ENCODE data around the gene BCL3.

DNA sequence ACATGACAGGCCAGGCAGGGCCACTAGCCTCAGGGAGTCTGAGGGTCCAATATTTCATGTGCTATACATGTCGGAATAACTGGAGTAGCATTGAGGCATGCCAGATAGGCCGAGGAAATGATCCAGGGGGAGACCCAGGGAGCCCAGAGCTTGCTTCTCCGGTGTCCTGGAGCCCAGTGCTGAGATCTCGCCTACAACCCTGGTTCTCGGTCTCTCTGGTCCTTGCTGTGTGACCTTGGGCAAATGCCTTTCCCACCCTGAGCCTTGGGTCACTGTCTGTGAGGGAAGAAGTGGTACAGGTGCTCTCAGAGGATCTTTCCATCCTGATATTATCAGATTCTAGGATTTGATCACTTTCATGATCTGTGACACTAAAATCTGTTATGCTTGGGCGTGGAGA lies 40.5 kb downstream of the BCL3 start:
- TF ChIP-seq, protein P1, sequence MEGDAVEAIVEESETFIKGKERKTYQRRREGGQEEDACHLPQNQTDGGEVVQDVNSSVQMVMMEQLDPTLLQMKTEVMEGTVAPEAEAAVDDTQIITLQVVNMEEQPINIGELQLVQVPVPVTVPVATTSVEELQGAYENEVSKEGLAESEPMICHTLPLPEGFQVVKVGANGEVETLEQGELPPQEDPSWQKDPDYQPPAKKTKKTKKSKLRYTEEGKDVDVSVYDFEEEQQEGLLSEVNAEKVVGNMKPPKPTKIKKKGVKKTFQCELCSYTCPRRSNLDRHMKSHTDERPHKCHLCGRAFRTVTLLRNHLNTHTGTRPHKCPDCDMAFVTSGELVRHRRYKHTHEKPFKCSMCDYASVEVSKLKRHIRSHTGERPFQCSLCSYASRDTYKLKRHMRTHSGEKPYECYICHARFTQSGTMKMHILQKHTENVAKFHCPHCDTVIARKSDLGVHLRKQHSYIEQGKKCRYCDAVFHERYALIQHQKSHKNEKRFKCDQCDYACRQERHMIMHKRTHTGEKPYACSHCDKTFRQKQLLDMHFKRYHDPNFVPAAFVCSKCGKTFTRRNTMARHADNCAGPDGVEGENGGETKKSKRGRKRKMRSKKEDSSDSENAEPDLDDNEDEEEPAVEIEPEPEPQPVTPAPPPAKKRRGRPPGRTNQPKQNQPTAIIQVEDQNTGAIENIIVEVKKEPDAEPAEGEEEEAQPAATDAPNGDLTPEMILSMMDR (IDR thresholded peaks at IDR 0.05), result no peak
- no peak for TF ChIP-seq POLR2A (IDR thresholded peaks at IDR 0.05)
- TF ChIP-seq EP300 (IDR thresholded peaks at IDR 0.05; ENCODE audit: low read depth), result no peak
- TF ChIP-seq POLR2AphosphoS5 (IDR thresholded peaks at IDR 0.05), result no peak

Measured in transverse colon (tissue), 4 donors.